Gastrocnemius medialis (tissue), 4 donors: ENCODE data around the gene PTPRT. TPM values are rescaled to one million over a fixed set of nuclear protein-coding genes. Genes with fewer than 3 reads are reported as not detected.

ENCODE experiments used
- ATAC-seq, 2 donors: fragments of 150-250 bp; one replicate each; pipeline ENCODE4 v1.9.1; 2016
- DNase-seq, 2 donors: peaks; one replicate each; pipeline ENCODE4 v3.0.0-alpha.2; 2019
- H3K27ac ChIP-seq, 4 donors: fragments of 200-600 bp; sonication (generic); 1 replicate in 1 of 4; 2 replicates in 3 of 4; pipeline ENCODE4 v1.5.1; 2016 to 2018; ENCODE audit warnings: mild to moderate bottlenecking in 2 of 4, moderate library complexity in 1 of 4
- H3K27me3 ChIP-seq, 3 donors: fragments of 200-600 bp; sonication (generic) in 2 of 3; 1 replicate in 1 of 3; 2 replicates in 2 of 3; pipeline versions ENCODE4 v1.5.1 to v1.6.0; 2016 to 2019; ENCODE audit warnings: mild to moderate bottlenecking in 1 of 3, moderate library complexity in 1 of 3
- H3K36me3 ChIP-seq, 2 donors: fragments of 200-600 bp; sonication (generic) in 1 of 2; one replicate each; pipeline ENCODE4 v1.5.1; 2017 to 2018
- H3K4me1 ChIP-seq, 2 donors: fragments of 200-600 bp; sonication (generic) in 1 of 2; one replicate each; pipeline ENCODE4 v1.5.1; 2016 to 2017; ENCODE audit warnings: mild to moderate bottlenecking in 2 of 2
- H3K4me3 ChIP-seq, 4 donors: fragments of 200-600 bp; sonication (generic) in 3 of 4; 1 replicate in 1 of 4; 2 replicates in 3 of 4; pipeline ENCODE4 v1.5.1; 2016 to 2019; ENCODE audit warnings: mild to moderate bottlenecking in 2 of 4
- H3K9me3 ChIP-seq, 3 donors: fragments of 200-600 bp; sonication (generic) in 2 of 3; 1 replicate in 1 of 3; 2 replicates in 2 of 3; pipeline ENCODE4 v1.5.1; 2016 to 2019
- CTCF ChIP-seq, 5 experiments: fragments of 450-650 bp in 3 of 5; fragments of 200-600 bp in 2 of 5; sonication (generic) in 2 of 5; IDR thresholded peaks in 4 of 5; conservative IDR thresholded peaks in 1 of 5; 1 replicate in 4 of 5; 2 replicates in 1 of 5; pipeline ENCODE4 v1.5.1; 2016 to 2019; ENCODE audit warnings: antibody characterized with exemption in 5 of 5, mild to moderate bottlenecking in 3 of 5, moderate library complexity in 3 of 5
- POLR2A ChIP-seq, 2 donors: fragments of 450-650 bp; IDR thresholded peaks; one replicate each; pipeline ENCODE4 v1.6.1; 2017; ENCODE audit warnings: antibody characterized with exemption in 2 of 2, mild to moderate bottlenecking in 2 of 2, moderate library complexity in 2 of 2
- in situ Hi-C, 4 donors: fragments of 200-750 bp; cut with MboI; loops; one replicate each; pipeline versions ENCODE4 v1.15.0 to v1.8.0; 2017; ENCODE audit warnings: low sequenced_read_pairs in 4 of 4
- intact Hi-C: fragments of 100-400 bp; cut with DNase I; formaldehyde crosslinking; loops from one replicate; pipeline ENCODE4 v1.15.1; 2023; ENCODE audit warnings: low total_unique reads
- total RNA-seq, 4 donors: library from RNA; depleted of rRNA; stranded (reverse); fragments of >200 nt; gene quantifications; one replicate each; pipeline versions ENCODE4 v1.1.0 to v1.2.3, GENCODE V29; 2016

The PTPRT gene
- total RNA-seq, 4 donors from 2014 or later: not detected

- no peaks in the 10 kb centered on the region for H3K4me1 ChIP-seq
- H3K9me3 ChIP-seq: no peaks in the 10 kb centered on the region
- DNase-seq (no peak), ATAC-seq (no peak)
- no peak overlapping the region for H3K27ac ChIP-seq
- no peak for TF ChIP-seq POLR2A (IDR thresholded peaks at IDR 0.05)
- TF ChIP-seq CTCF (IDR thresholded peaks at IDR 0.05 in 4 of 5, conservative IDR thresholded peaks at IDR 0.05 in 1 of 5): no peak
- H3K27me3 ChIP-seq: no peaks in the 10 kb centered on the region
- intact Hi-C loops (no loop called here), in situ Hi-C loops (no loop called here)
- H3K4me3 ChIP-seq: no peak overlapping the region
- H3K36me3 ChIP-seq: no peaks in the 10 kb centered on the region
Measured at GRCh38 chr20:42708266-42708665, 481.4 kb downstream of the PTPRT start.

- ATAC-seq (no peak), DNase-seq (no peak)
- no peak overlapping the region for H3K4me3 ChIP-seq
- intact Hi-C loops: no loop called here
- TF ChIP-seq CTCF (IDR thresholded peaks at IDR 0.05 in 4 of 5, conservative IDR thresholded peaks at IDR 0.05 in 1 of 5) (no peak), POLR2A (IDR thresholded peaks at IDR 0.05) (no peak)
- in situ Hi-C loops: no loop called here
- no peak overlapping the region for H3K27ac ChIP-seq
- H3K36me3 ChIP-seq: no peaks in the 10 kb centered on the region
- no peaks in the 10 kb centered on the region for H3K27me3 ChIP-seq
- no peaks in the 10 kb centered on the region for H3K4me1 ChIP-seq
- H3K9me3 ChIP-seq: no peaks in the 10 kb centered on the region
Measured at GRCh38 chr20:42706759-42707158, 482.9 kb downstream of the PTPRT start.

- TF ChIP-seq CTCF (IDR thresholded peaks at IDR 0.05 in 4 of 5, conservative IDR thresholded peaks at IDR 0.05 in 1 of 5): no peak
- no peaks in the 10 kb centered on the region for H3K27me3 ChIP-seq
- ATAC-seq (no peak), DNase-seq (no peak)
- no peak overlapping the region for H3K4me3 ChIP-seq
- intact Hi-C loops: no loop called here
- in situ Hi-C loops: no loop called here
- no peaks in the 10 kb centered on the region for H3K4me1 ChIP-seq
- H3K9me3 ChIP-seq: no peaks in the 10 kb centered on the region
- H3K27ac ChIP-seq: no peak overlapping the region
- no peaks in the 10 kb centered on the region for H3K36me3 ChIP-seq
Measured at GRCh38 chr20:42705550-42705949, 484.2 kb downstream of the PTPRT start.

- no peak overlapping the region for H3K4me3 ChIP-seq
- intact Hi-C loops (no loop called here), in situ Hi-C loops (no loop called here)
- TF ChIP-seq CTCF (IDR thresholded peaks at IDR 0.05 in 4 of 5, conservative IDR thresholded peaks at IDR 0.05 in 1 of 5) (no peak), POLR2A (IDR thresholded peaks at IDR 0.05) (no peak)
- H3K4me1 ChIP-seq: no peaks in the 10 kb centered on the region
- no peaks in the 10 kb centered on the region for H3K36me3 ChIP-seq
- no peak overlapping the region for H3K27ac ChIP-seq
- H3K27me3 ChIP-seq: no peaks in the 10 kb centered on the region
- H3K9me3 ChIP-seq: no peaks in the 10 kb centered on the region
- no peak for ATAC-seq
- no peak for DNase-seq
Measured at GRCh38 chr20:42703744-42704143, 486.0 kb downstream of the PTPRT start.

GRCh38 chr20:42701948-42702347 lies 487.8 kb downstream of the PTPRT start:
- H3K4me3 ChIP-seq: no peak overlapping the region
- H3K27ac ChIP-seq: no peak overlapping the region
- intact Hi-C loops: no loop called here
- no peaks in the 10 kb centered on the region for H3K36me3 ChIP-seq
- H3K9me3 ChIP-seq: no peaks in the 10 kb centered on the region
- TF ChIP-seq POLR2A (IDR thresholded peaks at IDR 0.05) (no peak), CTCF (IDR thresholded peaks at IDR 0.05 in 4 of 5, conservative IDR thresholded peaks at IDR 0.05 in 1 of 5) (no peak)
- ATAC-seq (no peak), DNase-seq (no peak)
- no peaks in the 10 kb centered on the region for H3K27me3 ChIP-seq
- no peaks in the 10 kb centered on the region for H3K4me1 ChIP-seq
- in situ Hi-C loops: no loop called here
